ENCODE data around the gene CSNK1A1L. TPM values are rescaled to one million over a fixed set of nuclear protein-coding genes. Genes with fewer than 3 reads are reported as not detected.

CSNK1A1L gene
- total RNA-seq, 4 donors from 2014 or later: not detected

DNA sequence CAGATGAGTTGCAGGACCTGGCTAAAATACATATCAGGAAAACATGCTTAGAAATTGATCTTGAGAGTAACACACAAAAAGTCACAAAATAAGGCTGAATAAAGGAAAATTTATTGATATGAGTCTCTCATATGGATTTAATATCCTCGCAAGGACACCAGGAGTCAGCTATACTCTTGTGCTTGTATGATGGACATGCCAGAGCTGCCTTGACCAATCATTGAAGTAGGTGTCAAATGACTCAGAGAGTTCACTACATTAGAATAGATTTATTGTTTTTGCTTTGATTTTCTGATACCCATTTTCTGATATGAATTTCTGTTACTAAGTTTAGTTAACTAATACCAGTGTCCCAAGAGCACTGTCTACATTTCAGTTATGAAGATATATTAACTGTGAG, 37.4 kb upstream of the CSNK1A1L start:
- H3K9me3 ChIP-seq: no peaks in the 10 kb centered on the region
- H3K4me1 ChIP-seq: no peaks in the 10 kb centered on the region
- in situ Hi-C loops (cut with MboI; ENCODE audit: low sequenced_read_pairs in 4 of 4): no loop called here
- H3K4me3 ChIP-seq: no peak overlapping the region
- H3K27me3 ChIP-seq: no peaks in the 10 kb centered on the region
- TF ChIP-seq, protein P1, sequence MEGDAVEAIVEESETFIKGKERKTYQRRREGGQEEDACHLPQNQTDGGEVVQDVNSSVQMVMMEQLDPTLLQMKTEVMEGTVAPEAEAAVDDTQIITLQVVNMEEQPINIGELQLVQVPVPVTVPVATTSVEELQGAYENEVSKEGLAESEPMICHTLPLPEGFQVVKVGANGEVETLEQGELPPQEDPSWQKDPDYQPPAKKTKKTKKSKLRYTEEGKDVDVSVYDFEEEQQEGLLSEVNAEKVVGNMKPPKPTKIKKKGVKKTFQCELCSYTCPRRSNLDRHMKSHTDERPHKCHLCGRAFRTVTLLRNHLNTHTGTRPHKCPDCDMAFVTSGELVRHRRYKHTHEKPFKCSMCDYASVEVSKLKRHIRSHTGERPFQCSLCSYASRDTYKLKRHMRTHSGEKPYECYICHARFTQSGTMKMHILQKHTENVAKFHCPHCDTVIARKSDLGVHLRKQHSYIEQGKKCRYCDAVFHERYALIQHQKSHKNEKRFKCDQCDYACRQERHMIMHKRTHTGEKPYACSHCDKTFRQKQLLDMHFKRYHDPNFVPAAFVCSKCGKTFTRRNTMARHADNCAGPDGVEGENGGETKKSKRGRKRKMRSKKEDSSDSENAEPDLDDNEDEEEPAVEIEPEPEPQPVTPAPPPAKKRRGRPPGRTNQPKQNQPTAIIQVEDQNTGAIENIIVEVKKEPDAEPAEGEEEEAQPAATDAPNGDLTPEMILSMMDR (IDR thresholded peaks at IDR 0.05 in 4 of 5, conservative IDR thresholded peaks at IDR 0.05 in 1 of 5): no peak
- TF ChIP-seq POLR2A (IDR thresholded peaks at IDR 0.05): no peak
- intact Hi-C loops (cut with DNase I; ENCODE audit: low total_unique reads): no loop called here
- no peak overlapping the region for H3K27ac ChIP-seq
- DNase-seq (no peak), ATAC-seq (no peak)
- H3K36me3 ChIP-seq: no peaks in the 10 kb centered on the region

DNA sequence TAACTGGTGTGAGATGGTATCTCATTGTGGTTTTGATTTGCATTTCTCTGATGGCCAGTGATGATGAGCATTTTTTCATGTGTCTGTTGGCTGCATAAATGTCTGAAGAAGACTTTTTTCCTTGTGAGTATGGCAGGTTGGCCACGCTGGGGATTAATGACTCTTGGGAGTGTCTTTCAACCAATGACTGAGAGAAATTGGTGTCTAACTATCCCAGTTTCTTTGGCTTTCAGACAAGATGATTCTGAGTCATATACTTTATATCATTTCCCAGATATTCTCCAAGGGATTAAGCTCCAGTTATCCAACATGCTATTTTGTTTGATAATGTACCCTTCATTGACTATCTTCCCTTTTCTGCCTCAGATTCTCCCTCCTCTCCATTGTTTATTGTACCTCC, 35.5 kb upstream of the CSNK1A1L start:
- Histone ChIP-seq H3K27me3 (no peaks in the 10 kb centered on the region), H3K4me1 (no peaks in the 10 kb centered on the region), H3K9me3 (no peaks in the 10 kb centered on the region), H3K36me3 (no peaks in the 10 kb centered on the region), H3K27ac (no peak overlapping the region), H3K4me3 (no peak overlapping the region)
- no peak for ATAC-seq
- in situ Hi-C loops (cut with MboI; ENCODE audit: low sequenced_read_pairs in 4 of 4): no loop called here
- DNase-seq: no peak
- intact Hi-C loops (cut with DNase I; ENCODE audit: low total_unique reads): no loop called here
- TF ChIP-seq, protein P1 (IDR thresholded peaks at IDR 0.05 in 4 of 5, conservative IDR thresholded peaks at IDR 0.05 in 1 of 5): no peak
- TF ChIP-seq POLR2A (IDR thresholded peaks at IDR 0.05): no peak

GRCh38 chr13:37139356-37139755, 33.9 kb upstream of the CSNK1A1L start:
- Histone ChIP-seq H3K36me3 (no peaks in the 10 kb centered on the region), H3K4me1 (no peaks in the 10 kb centered on the region), H3K9me3 (no peaks in the 10 kb centered on the region), H3K27me3 (no peaks in the 10 kb centered on the region), H3K4me3 (no peak overlapping the region), H3K27ac (no peak overlapping the region)
- ATAC-seq: peak in 1 of 2 donors; percentile 51
- DNase-seq: no peak
- in situ Hi-C loops (cut with MboI; ENCODE audit: low sequenced_read_pairs in 4 of 4) (no loop called here), intact Hi-C loops (cut with DNase I; ENCODE audit: low total_unique reads) (no loop called here)
- no peak for TF ChIP-seq POLR2A (IDR thresholded peaks at IDR 0.05)
- TF ChIP-seq, protein P1 (IDR thresholded peaks at IDR 0.05 in 4 of 5, conservative IDR thresholded peaks at IDR 0.05 in 1 of 5): no peak

GRCh38 chr13:37138926-37139325, 33.5 kb upstream of the CSNK1A1L start:
- no peaks in the 10 kb centered on the region for H3K36me3 ChIP-seq
- H3K4me1 ChIP-seq: no peaks in the 10 kb centered on the region
- no peak overlapping the region for H3K27ac ChIP-seq
- DNase-seq: no peak
- no peak overlapping the region for H3K4me3 ChIP-seq
- in situ Hi-C loops (cut with MboI; ENCODE audit: low sequenced_read_pairs in 4 of 4): no loop called here
- no peak for ATAC-seq
- no peak for TF ChIP-seq POLR2A (IDR thresholded peaks at IDR 0.05)
- TF ChIP-seq, protein P1 (IDR thresholded peaks at IDR 0.05 in 4 of 5, conservative IDR thresholded peaks at IDR 0.05 in 1 of 5): no peak
- H3K27me3 ChIP-seq: no peaks in the 10 kb centered on the region
- no peaks in the 10 kb centered on the region for H3K9me3 ChIP-seq
- intact Hi-C loops (cut with DNase I; ENCODE audit: low total_unique reads): no loop called here

DNA sequence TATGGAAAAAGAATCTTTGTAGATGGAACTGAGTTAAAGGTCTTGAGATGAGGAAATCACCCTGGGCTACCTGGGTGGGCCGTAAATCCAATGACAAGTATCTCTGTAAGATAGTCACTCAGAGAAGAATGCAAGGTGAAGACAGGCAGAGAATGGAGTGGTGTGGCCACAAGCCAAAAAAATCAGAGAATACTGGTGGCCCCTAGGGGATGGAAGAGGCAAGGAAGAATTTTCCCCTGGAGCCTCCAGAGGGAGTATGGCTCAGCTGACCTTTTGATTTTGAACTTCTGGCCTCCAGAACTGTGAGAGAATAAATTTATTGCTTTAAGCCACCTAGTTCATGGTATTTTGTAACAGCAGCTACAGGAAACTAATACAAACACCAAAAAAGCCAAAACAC, 32.7 kb upstream of the CSNK1A1L start:
- Histone ChIP-seq H3K27me3 (no peaks in the 10 kb centered on the region), H3K27ac (no peak overlapping the region), H3K4me3 (no peak overlapping the region), H3K9me3 (no peaks in the 10 kb centered on the region), H3K36me3 (no peaks in the 10 kb centered on the region), H3K4me1 (no peaks in the 10 kb centered on the region)
- TF ChIP-seq, protein P1 (IDR thresholded peaks at IDR 0.05 in 4 of 5, conservative IDR thresholded peaks at IDR 0.05 in 1 of 5): no peak
- TF ChIP-seq POLR2A (IDR thresholded peaks at IDR 0.05): no peak
- intact Hi-C loops (cut with DNase I; ENCODE audit: low total_unique reads): no loop called here
- in situ Hi-C loops (cut with MboI; ENCODE audit: low sequenced_read_pairs in 4 of 4): no loop called here
- ATAC-seq: no peak
- no peak for DNase-seq
